ENCODE measurements around the gene INTS11.

- TF ChIP-seq EZH2 (IDR thresholded peaks at IDR 0.05), result no peak
- TF ChIP-seq POLR2AphosphoS5 (IDR thresholded peaks at IDR 0.05; ENCODE audit: borderline replicate concordance, low read depth, low read length), result no peak
These were observed 32.4 kb upstream of the INTS11 start for GRCh38 chr1:1356796-1357401.

Measured in SK-N-MC (cell line).